Measurements from ENCODE around the gene ODAD4.
"Not testable (repeated sequence)": the region's sequence is repeated elsewhere in the genome, so short reads cannot be mapped to it uniquely, and the experiment has no call there.

The ODAD4 gene

GRCh38 chr17:42002175-42002791 is 71.9 kb downstream of the ODAD4 start:
- Histone ChIP-seq H3K27ac (no peak overlapping the region), H3K9ac (no peak overlapping the region), H2AFZ (no peak overlapping the region), H3K27me3 (ENCODE audit: control insufficient read depth, insufficient read depth, low read length) (no peaks in the 10 kb centered on the region), H3K79me2 (peaks cover 40% of the 10 kb centered on the region), H3K9me3 (ENCODE audit: control insufficient read depth, low read length) (no peaks in the 10 kb centered on the region), H3K4me2 (ENCODE audit: low read length) (no peak overlapping the region), H3K4me3 (ENCODE audit: low read depth, low read length) (no peak overlapping the region), H3K4me1 (no peaks in the 10 kb centered on the region), H3K36me3 (ENCODE audit: control insufficient read depth, insufficient read depth, low read length) (no peaks in the 10 kb centered on the region)
- TF ChIP-seq, protein P1, sequence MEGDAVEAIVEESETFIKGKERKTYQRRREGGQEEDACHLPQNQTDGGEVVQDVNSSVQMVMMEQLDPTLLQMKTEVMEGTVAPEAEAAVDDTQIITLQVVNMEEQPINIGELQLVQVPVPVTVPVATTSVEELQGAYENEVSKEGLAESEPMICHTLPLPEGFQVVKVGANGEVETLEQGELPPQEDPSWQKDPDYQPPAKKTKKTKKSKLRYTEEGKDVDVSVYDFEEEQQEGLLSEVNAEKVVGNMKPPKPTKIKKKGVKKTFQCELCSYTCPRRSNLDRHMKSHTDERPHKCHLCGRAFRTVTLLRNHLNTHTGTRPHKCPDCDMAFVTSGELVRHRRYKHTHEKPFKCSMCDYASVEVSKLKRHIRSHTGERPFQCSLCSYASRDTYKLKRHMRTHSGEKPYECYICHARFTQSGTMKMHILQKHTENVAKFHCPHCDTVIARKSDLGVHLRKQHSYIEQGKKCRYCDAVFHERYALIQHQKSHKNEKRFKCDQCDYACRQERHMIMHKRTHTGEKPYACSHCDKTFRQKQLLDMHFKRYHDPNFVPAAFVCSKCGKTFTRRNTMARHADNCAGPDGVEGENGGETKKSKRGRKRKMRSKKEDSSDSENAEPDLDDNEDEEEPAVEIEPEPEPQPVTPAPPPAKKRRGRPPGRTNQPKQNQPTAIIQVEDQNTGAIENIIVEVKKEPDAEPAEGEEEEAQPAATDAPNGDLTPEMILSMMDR (IDR thresholded peaks at IDR 0.05) = no peak

DNA sequence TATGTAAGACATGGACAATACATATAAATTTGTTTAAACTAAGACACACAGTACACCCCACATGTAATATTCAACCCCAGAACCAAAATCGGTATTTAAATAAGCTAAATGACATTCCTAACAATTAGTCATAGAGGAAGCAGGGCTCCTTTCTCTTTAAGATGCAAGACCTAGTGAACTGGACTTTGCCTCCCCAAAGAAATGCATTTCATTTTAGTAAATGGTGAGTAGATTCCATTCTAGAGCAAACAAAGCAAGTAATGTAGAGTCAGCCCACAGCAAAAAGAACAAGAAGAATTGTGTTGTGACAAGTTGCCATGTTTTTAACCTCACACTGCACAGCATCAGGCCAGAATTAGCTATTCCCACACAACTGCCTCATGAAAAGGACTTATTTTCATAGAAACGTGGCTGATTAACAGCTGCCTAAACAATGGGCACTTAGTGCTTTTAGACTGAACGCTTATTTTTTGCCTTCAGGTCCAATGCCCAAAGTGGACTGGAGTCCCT is 72.4 kb downstream of the ODAD4 start:
- no peak overlapping the region for H3K4me3 ChIP-seq (ENCODE audit: low read depth, low read length)
- no peaks in the 10 kb centered on the region for H3K27me3 ChIP-seq (ENCODE audit: control insufficient read depth, insufficient read depth, low read length)
- H3K36me3 ChIP-seq (ENCODE audit: control insufficient read depth, insufficient read depth, low read length) = no peaks in the 10 kb centered on the region
- no peak overlapping the region for H3K4me2 ChIP-seq (ENCODE audit: low read length)
- H3K9me3 ChIP-seq (ENCODE audit: control insufficient read depth, low read length) = no peaks in the 10 kb centered on the region
- H3K27ac ChIP-seq = no peak overlapping the region
- TF ChIP-seq, protein P1 (IDR thresholded peaks at IDR 0.05) = no peak
- H3K9ac ChIP-seq = no peak overlapping the region
- no peak overlapping the region for H2AFZ ChIP-seq
- H3K4me1 ChIP-seq = no peaks in the 10 kb centered on the region
- H3K79me2 ChIP-seq = peaks cover 45% of the 10 kb centered on the region

GRCh38 chr17:42005166-42005565 is 74.7 kb downstream of the ODAD4 start:
- H3K4me2 ChIP-seq (ENCODE audit: low read length) = no peak overlapping the region
- no peak overlapping the region for H2AFZ ChIP-seq
- H3K27me3 ChIP-seq (ENCODE audit: control insufficient read depth, insufficient read depth, low read length) = no peaks in the 10 kb centered on the region
- no peaks in the 10 kb centered on the region for H3K36me3 ChIP-seq (ENCODE audit: control insufficient read depth, insufficient read depth, low read length)
- no peak overlapping the region for H3K4me3 ChIP-seq (ENCODE audit: low read depth, low read length)
- no peak overlapping the region for H3K27ac ChIP-seq
- peaks cover 64% of the 10 kb centered on the region for H3K79me2 ChIP-seq
- no peaks in the 10 kb centered on the region for H3K9me3 ChIP-seq (ENCODE audit: control insufficient read depth, low read length)
- no peaks in the 10 kb centered on the region for H3K4me1 ChIP-seq
- TF ChIP-seq, protein P1 (IDR thresholded peaks at IDR 0.05) = no peak
- no peak overlapping the region for H3K9ac ChIP-seq

- H2AFZ ChIP-seq = no peak overlapping the region
- peaks cover 14% of the 10 kb centered on the region for H3K4me1 ChIP-seq
Measured at GRCh38 chr17:42009170-42009569, 78.8 kb downstream of the ODAD4 start.

GRCh38 chr17:42010266-42010680 is 79.9 kb downstream of the ODAD4 start:
- H3K9ac ChIP-seq; H3K27me3 ChIP-seq (ENCODE audit: control insufficient read depth, insufficient read depth, low read length); H3K27ac ChIP-seq; H3K36me3 ChIP-seq (ENCODE audit: control insufficient read depth, insufficient read depth, low read length); H2AFZ ChIP-seq; H3K9me3 ChIP-seq (ENCODE audit: control insufficient read depth, low read length); H3K4me3 ChIP-seq (ENCODE audit: low read depth, low read length): not testable (repeated sequence)
- Histone ChIP-seq H3K4me1 (peaks cover 14% of the 10 kb centered on the region), H3K79me2 (peaks cover 86% of the 10 kb centered on the region), H3K4me2 (ENCODE audit: low read length) (peak overlapping the region; percentile 31)

More at GRCh38 chr17:42009170-42009569, 78.8 kb downstream of the ODAD4 start:
- Histone ChIP-seq H3K27ac (no peak overlapping the region), H3K36me3 (ENCODE audit: control insufficient read depth, insufficient read depth, low read length) (no peaks in the 10 kb centered on the region), H3K4me3 (ENCODE audit: low read depth, low read length) (no peak overlapping the region), H3K4me2 (ENCODE audit: low read length) (no peak overlapping the region), H3K79me2 (peaks cover 85% of the 10 kb centered on the region), H3K9me3 (ENCODE audit: control insufficient read depth, low read length) (no peaks in the 10 kb centered on the region), H3K27me3 (ENCODE audit: control insufficient read depth, insufficient read depth, low read length) (no peaks in the 10 kb centered on the region), H3K9ac (no peak overlapping the region)
- TF ChIP-seq, protein P1 (IDR thresholded peaks at IDR 0.05) = no peak

Measured in parathyroid adenoma (tissue), 2 donors.